GM12864 (cell line): ENCODE measurements around the gene MORF4L1.
"Not testable (repeated sequence)": the region's sequence is repeated elsewhere in the genome, so short reads cannot be mapped to it uniquely, and the experiment has no call there.

Experiments
- DNase-seq: peaks from one replicate; pipeline ENCODE4 v3.0.0-alpha.2; 2011; ENCODE audit warnings: low read depth
- H3K4me3 ChIP-seq: 2 replicates; pipeline ENCODE4 v1.5.1; 2011; ENCODE audit warnings: mild to moderate bottlenecking, low read depth, low read length, control low read depth
- TF ChIP-seq, protein P1 (sequence below): IDR thresholded peaks from 2 replicates; pipeline ENCODE4 v1.5.1; 2011; ENCODE audit warnings: low read depth, mild to moderate bottlenecking, moderate library complexity, low read length, control low read depth, inconsistent platforms; ENCODE audit errors: missing control alignments

The MORF4L1 gene

DNA sequence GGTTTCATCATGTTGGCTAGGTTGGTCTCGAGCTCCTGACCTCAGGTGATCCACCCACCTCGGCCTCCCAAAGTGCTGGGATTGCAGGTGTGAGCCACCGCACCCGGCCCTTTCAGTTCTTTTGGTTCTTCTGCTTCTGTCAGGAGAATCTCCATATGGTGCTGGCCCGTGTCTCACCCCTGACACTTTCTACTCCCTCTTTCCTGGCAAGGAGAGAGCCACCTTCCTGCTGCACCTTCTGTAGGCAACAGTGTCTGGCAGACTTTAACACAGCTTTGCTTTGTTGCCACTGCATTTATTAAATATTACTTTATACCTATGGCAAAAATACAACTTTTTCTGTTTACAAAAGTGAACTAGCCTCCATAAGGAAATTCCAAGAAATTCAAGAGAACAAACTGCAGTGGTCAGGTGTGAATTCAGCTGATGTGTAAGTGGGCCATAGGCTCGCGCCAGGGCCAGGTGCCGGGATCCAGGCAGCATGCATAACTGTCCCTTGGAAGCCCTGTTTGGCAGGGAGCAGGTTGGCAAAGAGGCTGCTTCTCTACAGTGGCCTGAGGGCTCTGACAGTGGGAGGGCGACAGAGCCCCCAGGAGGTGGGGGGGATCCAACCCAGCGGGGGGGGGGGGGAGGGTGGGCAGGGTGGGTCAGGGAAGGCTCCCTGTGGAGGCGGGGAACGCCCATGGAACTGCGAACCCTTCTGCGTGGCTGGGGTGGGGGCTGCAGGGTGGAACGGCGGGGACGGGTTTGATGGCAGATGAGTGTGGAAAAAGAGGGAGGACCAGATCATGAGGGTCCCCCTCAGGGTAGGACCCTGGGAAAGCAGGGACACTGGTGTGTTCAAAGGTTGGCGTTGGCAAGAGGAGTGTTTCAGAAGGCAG is 51.0 kb downstream of the MORF4L1 start:
- no peak for DNase-seq
- H3K4me3 ChIP-seq, result no peak overlapping the region
- TF ChIP-seq, protein P1, sequence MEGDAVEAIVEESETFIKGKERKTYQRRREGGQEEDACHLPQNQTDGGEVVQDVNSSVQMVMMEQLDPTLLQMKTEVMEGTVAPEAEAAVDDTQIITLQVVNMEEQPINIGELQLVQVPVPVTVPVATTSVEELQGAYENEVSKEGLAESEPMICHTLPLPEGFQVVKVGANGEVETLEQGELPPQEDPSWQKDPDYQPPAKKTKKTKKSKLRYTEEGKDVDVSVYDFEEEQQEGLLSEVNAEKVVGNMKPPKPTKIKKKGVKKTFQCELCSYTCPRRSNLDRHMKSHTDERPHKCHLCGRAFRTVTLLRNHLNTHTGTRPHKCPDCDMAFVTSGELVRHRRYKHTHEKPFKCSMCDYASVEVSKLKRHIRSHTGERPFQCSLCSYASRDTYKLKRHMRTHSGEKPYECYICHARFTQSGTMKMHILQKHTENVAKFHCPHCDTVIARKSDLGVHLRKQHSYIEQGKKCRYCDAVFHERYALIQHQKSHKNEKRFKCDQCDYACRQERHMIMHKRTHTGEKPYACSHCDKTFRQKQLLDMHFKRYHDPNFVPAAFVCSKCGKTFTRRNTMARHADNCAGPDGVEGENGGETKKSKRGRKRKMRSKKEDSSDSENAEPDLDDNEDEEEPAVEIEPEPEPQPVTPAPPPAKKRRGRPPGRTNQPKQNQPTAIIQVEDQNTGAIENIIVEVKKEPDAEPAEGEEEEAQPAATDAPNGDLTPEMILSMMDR, result no peak

DNA sequence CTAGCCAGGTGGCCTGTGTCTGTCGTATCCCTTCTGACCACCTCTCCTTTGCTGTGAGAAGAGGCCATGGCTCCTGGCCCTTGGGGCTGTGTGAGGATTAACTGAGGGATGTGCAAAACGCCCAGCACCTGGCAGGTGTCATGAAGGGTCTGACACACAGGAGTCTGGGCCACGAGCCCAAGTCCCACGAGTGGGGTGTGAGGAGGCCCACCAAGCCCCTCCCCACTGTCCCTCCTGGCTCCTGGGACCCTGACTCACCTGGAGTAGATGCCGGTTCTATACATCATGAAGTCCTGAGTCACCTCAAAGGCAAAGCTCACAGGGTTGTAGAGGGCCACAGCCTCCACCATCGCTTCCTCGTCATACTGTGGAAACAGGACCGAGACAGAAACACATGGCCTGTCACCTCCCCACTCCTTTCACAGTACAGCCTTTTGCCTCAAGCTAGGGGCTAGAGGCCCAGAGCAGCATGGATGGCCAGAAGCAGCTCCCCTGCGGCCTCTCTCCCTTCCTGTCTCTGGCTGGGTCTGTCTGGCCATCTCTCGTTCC is 52.5 kb downstream of the MORF4L1 start:
- DNase-seq, result no peak
- TF ChIP-seq, protein P1, result no peak
- H3K4me3 ChIP-seq, result no peak overlapping the region

DNA sequence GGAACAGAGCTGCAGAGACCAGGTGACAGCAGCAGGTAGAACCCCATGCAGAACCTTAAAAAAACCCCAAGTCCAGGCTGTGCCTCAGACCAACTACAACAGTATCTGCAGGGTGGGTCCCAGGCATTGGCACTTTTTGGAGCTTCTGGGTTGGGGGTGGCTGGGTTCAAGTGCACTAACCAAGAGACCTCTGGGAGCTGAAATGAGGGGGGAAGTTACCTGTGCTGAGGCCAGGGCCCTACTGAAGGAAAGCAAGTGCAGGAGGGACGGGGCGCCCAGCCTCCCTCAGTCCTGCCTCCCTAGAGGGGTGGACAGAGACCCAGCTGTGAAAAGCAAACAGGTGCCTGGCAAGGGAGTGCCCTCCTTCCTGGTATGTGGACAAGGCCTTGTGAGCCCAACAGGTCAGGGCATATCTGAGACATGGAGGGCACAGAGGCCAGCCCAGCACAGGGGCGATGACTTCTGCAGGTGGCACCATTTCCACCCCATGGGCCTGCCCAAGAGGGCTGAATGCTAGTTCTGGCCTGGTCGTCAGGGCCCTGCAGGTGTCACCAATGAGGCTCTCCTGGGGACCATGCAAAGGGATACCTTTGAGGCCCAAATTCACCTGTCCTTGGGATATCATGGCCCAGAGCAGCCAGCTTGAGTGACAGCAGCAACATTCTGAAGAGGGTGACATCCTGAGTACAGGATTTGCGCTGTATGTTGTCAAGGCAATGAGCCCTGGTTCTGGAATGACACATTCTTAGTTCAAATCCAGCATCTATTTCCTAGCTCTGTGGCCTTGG is 53.5 kb downstream of the MORF4L1 start:
- TF ChIP-seq, protein P1, result no peak
- DNase-seq, result no peak
- H3K4me3 ChIP-seq, result no peak overlapping the region

DNA sequence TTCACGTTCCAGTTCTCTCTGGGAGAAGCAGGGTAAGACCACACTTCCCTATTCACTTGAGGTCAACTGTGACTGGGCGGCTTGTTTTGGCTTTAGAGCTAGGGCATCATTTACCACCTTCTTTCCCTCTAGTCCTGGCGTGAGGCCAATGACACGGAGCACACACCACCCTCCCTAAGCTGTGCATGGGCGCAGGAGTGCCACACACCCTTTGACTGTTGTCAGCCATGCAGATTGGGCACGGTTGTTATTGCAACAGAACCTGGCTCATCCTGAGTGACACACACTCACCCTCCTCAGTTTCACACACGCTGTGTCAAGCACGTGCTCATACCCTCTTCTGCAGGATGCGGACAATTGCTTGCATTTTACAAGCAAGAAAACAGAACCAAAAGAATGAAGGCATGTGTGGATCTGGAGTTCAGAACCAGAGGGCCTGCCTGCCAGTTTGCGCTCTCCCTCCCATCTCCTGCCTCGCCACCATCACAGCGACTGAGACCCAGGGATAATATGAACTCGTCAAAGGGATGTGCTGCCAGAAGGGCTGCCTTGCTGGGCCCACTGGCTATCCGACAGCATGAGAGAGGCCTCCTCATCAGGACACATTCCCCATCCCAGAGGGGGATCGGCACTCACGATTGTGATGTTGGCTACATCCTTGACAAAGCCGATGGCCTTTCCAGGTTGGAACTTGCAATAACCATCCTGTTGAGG is 54.5 kb downstream of the MORF4L1 start:
- H3K4me3 ChIP-seq, result no peak overlapping the region
- DNase-seq, result no peak
- TF ChIP-seq, protein P1, result no peak

DNA sequence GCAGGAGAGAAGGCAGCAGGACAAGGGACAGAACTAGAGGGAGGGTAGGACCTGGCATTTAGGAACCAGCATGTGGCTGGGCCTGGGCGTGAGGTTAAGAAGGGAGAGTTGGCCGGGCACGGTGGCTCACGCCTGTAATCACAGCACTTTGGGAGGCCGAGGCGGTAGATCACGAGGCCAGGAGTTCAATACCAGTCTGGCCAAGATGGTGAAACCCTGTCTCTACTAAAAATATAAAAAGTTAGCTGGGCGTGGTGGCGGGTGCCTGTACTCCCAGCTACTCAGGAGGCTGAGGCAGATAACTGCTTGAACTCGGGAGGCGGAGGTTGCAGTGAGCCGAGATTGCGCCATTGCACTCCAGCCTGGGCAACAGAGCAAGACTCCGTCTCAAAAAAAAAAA is 55.5 kb downstream of the MORF4L1 start:
- not testable (repeated sequence) for DNase-seq, H3K4me3 ChIP-seq

DNA sequence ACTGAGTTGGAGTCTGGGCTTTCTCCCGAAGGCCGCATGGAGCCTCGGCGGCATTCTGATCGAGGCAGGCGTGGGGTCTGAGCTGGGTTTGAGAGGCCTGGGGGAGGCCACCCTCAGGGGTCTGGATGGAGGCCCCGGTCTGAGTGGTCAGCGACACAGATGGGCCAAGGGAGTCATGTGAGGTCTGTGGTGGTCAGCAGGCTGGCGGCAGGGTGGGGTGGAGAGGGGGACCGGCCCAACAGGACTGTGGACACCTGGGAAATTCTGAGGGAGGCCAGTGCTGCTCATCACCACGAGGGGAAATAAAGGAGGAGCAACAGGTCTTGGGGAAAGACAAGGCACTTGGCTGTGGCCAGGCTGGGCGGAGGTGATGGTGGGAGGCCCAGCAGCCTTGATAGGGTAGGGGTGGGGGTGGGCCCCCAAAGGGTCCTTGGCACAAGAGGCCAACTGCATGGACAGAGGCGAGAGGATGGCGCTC is 56.0 kb downstream of the MORF4L1 start:
- DNase-seq, result no peak
- H3K4me3 ChIP-seq, result no peak overlapping the region
- TF ChIP-seq, protein P1, result no peak
